ENCODE measurements around the gene PCDHGC4.
A peak's percentile ranks its signal among the peaks of the same experiment; 100 is the strongest.

PCDHGC4 gene

DNA sequence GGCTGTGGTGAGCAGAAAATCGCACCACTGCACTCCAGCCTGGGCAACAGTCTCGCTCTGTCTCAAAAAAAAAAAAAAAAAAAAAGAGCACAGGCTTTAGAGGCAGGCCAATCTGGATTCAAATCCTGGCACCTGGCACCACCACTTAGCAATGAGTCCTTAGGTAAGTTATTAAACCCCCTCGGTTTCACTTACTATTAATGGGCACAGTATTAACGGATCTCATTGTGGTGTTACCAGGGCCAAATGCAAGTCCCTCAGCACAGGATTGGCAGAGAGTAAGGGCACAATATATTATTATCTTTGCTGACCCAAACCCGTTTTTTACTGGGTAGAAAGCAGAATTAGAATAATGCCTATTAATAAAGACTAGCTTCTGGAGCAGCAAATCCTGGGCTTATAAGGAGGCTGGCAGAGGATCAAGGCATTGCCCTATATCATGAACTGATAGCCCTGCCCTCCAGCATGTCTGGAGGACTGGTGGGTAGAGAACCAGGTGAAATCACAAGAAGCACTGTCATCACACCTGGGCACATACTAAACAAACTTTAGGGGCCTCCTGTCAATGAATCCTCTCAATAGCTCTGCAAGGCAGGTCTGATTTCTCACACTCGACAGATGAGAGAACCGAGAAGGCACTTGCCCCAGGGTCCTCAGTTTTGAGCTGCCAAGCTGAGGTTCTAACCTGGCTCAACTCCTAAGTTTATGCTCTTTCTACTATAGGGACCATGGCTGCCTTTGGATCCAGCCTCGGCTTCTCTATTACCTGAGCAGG is 21.7 kb downstream of the PCDHGC4 start:
- no peak for DNase-seq (ENCODE audit: extremely low read depth, low read depth)
- TF ChIP-seq, protein P1, sequence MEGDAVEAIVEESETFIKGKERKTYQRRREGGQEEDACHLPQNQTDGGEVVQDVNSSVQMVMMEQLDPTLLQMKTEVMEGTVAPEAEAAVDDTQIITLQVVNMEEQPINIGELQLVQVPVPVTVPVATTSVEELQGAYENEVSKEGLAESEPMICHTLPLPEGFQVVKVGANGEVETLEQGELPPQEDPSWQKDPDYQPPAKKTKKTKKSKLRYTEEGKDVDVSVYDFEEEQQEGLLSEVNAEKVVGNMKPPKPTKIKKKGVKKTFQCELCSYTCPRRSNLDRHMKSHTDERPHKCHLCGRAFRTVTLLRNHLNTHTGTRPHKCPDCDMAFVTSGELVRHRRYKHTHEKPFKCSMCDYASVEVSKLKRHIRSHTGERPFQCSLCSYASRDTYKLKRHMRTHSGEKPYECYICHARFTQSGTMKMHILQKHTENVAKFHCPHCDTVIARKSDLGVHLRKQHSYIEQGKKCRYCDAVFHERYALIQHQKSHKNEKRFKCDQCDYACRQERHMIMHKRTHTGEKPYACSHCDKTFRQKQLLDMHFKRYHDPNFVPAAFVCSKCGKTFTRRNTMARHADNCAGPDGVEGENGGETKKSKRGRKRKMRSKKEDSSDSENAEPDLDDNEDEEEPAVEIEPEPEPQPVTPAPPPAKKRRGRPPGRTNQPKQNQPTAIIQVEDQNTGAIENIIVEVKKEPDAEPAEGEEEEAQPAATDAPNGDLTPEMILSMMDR (IDR thresholded peaks at IDR 0.05; ENCODE audit: low read depth, low read length, missing control alignments), result no peak
- no peak overlapping the region for H3K4me3 ChIP-seq (replicated peaks; ENCODE audit: low read depth, low read length)

DNA sequence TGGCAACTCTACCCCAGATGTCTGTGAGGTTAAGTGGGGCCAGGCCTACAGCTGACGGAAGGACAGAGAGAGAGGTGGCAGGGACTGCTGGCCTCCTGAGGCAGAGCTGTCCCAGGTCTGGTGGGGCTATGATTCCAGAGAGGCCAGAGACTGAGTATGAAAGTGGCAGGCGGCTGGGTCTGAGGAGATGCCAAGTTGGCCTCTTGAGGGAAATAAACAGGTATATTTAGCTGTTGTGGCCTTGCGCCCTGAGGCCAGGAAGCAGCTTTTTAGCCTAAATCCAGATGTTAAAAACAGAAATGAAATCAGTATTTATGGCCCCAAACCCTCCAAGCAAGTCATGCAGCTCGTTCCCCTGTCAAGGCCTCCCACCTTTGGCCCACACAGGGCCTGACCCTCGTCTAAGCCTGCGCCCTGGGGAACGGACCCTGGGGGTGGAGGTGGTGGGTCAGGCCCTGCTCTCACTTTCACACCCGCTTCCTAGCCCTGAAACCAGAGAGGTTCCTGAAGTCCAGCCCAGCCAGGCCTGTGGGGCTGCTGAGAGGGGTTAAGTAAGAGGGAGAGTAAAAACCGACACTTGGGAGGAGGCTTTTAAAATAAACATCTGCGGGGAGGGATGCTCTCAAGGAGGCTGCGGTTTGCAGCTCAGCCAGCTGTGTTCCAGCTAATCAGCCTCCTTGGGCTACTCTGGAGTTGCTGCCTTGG is 22.7 kb downstream of the PCDHGC4 start:
- peak; percentile 75 for DNase-seq (ENCODE audit: extremely low read depth, low read depth)
- TF ChIP-seq, protein P1 (IDR thresholded peaks at IDR 0.05; ENCODE audit: low read depth, low read length, missing control alignments), result no peak
- H3K4me3 ChIP-seq (replicated peaks; ENCODE audit: low read depth, low read length), result no peak overlapping the region; the same call in 1 of the 2 replicates

DNA sequence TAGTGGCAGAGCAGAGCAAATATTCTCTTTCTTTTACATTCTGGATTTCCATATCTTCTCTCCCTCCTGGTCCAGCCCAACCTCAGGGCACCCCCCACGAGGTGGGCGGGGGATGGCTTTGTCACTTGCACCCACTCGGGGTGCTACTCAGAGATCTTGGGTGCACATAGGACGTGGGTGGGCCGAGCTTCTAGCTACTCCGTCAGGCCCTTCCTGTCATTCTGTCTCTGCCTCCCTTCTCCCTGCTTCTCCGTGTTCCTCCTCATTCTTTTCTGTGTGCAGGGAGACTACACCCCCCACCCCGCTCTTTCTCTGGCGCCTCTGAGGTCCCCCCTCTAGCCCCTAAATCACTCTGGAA is 23.6 kb downstream of the PCDHGC4 start:
- H3K4me3 ChIP-seq (replicated peaks; ENCODE audit: low read depth, low read length), result peak overlapping the region; percentile 28
- DNase-seq (ENCODE audit: extremely low read depth, low read depth), result no peak
- TF ChIP-seq, protein P1 (IDR thresholded peaks at IDR 0.05; ENCODE audit: low read depth, low read length, missing control alignments), result no peak

DNA sequence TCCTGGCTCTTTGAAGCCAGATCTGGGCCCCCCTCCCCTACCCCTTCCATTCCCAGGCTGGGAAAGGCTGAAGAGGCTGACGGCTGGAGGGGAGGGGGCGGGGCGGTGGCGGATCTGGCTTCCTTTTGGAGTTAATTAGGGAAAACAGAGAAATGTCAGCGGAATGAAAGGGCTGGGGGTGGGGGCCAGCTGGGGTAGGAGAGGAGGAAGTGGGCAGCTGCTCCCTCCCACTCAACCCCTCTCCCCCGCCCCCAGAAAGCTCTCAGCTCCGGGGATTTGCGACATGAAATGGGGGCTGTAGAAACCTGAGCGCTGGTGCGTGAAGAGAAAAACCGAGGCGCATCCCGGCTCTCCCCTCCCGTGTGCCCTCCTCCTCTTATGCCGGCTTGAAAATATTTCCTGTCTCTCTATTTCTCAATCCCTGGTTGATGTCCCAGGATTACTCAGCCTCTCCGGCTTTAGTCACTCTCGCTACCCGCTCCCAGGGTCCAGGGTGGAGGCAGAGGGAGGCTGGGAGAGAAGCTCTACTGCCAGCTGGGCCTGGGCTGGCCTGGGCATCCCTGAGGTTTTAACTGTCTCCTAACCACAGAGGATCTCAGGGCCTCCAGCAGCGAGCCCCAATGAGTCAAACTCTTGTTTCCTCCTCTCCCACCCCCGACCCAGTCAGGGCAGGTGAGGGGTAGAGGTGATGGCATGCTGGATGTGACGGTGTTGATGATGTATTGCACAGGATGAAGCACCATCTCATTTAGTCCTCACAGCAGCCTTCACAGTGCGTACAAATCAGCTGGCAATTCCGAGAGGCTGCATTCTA is 24.2 kb downstream of the PCDHGC4 start:
- peak overlapping the region; percentile 28 for H3K4me3 ChIP-seq (replicated peaks; ENCODE audit: low read depth, low read length)
- TF ChIP-seq, protein P1 (IDR thresholded peaks at IDR 0.05; ENCODE audit: low read depth, low read length, missing control alignments), result no peak
- DNase-seq (ENCODE audit: extremely low read depth, low read depth), result peak; percentile 76

DNA sequence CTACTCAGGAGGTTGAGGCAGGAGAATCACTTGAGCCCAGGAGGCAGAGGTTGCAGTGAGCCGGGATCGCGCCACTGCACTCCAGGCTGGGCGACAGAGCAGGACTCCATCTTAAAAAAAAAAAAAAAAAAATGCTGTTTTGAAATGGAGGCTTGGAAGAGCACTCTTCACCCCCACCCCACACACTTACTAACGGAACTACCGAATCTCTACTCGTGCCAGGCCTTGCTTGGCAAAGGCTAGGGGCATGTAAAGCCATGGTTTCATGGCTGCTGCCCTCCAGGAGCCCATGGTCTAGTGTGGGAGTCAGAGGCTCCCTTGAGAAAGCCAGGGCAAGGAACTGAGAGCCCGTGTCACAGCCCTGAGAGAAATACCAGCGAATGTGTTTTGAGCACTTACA is 25.3 kb downstream of the PCDHGC4 start:
- H3K4me3 ChIP-seq (replicated peaks; ENCODE audit: low read depth, low read length), result no peak overlapping the region
- no peak for DNase-seq (ENCODE audit: extremely low read depth, low read depth)
- TF ChIP-seq, protein P1 (IDR thresholded peaks at IDR 0.05; ENCODE audit: low read depth, low read length, missing control alignments), result no peak

DNA sequence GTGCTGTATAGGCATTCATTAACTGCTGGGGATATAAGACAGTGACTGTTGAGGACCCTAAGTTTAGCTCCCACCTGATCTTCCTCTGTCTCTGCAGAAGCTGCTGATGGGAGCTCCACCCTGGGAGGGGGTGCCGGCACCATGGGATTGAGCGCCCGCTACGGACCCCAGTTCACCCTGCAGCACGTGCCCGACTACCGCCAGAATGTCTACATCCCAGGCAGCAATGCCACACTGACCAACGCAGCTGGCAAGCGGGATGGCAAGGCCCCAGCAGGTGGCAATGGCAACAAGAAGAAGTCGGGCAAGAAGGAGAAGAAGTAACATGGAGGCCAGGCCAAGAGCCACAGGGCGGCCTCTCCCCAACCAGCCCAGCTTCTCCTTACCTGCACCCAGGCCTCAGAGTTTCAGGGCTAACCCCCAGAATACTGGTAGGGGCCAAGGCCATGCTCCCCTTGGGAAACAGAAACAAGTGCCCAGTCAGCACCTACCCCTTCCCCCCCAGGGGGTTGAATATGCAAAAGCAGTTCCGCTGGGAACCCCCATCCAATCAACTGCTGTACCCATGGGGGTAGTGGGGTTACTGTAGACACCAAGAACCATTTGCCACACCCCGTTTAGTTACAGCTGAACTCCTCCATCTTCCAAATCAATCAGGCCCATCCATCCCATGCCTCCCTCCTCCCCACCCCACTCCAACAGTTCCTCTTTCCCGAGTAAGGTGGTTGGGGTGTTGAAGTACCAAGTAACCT is 26.2 kb downstream of the PCDHGC4 start:
- DNase-seq (ENCODE audit: extremely low read depth, low read depth), result no peak
- TF ChIP-seq, protein P1 (IDR thresholded peaks at IDR 0.05; ENCODE audit: low read depth, low read length, missing control alignments), result no peak
- no peak overlapping the region for H3K4me3 ChIP-seq (replicated peaks; ENCODE audit: low read depth, low read length)

Measured in HFF-Myc (cell line).